Glomerular visceral epithelial cell (primary cell): Measurements from ENCODE around the gene DLK2.
"Not testable (repeated sequence)": the region's sequence is repeated elsewhere in the genome, so short reads cannot be mapped to it uniquely, and the experiment has no call there.

Experiments used
- DNase-seq: peaks from one replicate; pipeline ENCODE4 v3.0.0-alpha.2; 2016; ENCODE audit errors: extremely low spot score

Gene DLK2, protein sequence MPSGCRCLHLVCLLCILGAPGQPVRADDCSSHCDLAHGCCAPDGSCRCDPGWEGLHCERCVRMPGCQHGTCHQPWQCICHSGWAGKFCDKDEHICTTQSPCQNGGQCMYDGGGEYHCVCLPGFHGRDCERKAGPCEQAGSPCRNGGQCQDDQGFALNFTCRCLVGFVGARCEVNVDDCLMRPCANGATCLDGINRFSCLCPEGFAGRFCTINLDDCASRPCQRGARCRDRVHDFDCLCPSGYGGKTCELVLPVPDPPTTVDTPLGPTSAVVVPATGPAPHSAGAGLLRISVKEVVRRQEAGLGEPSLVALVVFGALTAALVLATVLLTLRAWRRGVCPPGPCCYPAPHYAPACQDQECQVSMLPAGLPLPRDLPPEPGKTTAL

DNA sequence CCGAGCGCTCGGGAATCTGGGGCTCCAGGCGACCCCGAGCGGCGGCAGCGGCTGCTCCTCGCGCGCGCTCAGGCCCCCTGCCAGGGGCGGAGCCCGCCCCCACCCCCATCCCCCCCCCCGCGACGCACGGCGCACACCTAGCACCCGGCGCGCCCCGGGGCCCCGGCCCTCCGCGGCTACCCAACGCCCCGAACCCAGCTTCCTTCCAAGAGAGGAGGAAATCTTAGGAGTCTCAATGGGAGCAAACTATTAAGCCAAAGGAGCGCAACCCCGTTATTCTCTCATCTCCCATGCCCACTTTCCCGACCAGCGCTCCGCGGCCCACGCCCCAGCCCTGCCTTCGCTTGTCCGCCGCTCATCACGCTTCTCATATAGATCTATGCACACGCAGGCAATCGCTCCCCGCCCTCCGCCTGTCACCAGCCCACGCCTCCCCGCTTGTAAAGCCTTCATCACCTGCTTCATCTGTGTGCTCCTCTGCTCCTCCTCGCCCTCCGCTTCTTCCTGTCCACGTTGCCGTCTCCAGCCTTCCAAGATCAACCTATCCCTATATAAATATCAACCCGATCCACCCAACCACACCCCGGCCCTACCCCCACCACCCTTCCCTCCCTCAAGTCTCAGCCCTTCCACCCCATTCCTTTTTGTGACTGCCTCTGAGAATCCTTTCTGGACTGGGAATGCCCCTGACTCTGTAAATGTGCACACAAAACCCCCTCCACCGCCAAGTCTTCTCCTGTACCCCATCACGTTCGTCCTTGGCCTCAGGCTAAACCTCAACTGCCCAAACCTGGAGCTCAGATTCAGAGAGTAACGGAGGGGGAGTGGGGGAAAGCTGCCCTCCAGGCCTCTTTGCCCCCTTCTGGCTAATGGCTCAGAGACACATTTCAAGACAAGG lies at the start of gene DLK2:
DLK2 (minus strand) TSS at position 18 of the 898 bp plus-strand sequence. CDS start 723 bp downstream, outside the sequence.
- peak; percentile 8 for DNase-seq

DNA sequence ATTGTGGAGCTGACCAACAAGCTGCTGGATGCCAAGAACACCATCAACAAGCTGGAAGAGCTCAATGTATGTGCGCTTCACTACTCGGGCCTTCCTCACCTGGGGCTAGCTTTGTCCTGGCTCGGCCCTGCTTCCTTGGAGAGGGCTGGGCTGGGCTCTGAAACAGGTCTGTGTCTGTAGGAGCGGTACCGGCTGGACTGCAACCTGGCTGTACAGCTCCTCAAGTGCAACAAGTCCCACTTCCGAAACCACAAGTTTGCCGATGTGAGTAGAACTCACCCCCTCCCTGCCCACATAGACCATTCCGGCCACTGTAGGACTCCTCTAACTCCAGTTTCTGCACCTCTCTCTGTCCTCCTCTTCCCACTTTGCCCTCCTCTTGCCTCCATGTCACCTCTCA lies 48.1 kb upstream of the DLK2 start:
- DNase-seq: no peak

DNA sequence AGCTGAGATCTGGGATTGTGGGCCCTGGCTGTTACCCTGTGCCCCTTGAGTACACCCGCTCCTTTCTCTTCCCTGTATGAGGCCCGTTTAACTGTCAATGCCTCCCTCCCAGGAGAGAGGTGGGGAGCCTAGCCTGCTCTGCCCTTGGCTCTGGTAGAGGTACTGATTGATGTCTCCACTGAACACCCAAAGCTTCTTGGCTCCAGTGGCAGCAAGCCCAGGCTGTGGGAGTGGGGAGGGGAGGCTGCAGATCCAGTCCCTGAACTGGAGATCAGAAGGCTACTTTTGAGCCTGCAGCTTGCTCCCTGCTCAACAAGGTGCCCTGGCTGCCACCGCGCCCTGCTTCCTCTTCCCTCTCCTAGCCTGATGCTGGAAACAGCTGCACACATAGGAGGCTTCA lies 47.3 kb upstream of the DLK2 start:
- DNase-seq: no peak

DNA sequence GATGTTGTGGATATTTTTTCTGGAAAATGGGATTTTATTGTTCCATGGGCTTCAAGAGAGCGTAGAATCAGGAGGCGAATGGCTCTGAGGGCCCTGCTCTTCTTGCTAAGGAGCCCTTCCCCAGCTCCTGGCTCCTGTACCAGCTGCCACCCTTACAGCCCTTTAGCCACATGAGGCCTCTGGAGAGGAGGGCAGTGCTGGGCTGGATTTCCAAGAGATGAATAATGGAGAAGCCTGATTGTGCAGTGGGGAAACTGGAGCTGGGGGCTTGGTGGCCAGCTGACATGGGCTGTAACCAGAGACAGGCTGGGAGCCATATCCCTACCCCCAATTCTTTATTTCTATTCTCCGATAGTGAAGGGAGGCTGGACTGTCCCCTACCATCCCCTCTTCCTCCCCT lies 45.6 kb upstream of the DLK2 start:
- no peak for DNase-seq

DNA sequence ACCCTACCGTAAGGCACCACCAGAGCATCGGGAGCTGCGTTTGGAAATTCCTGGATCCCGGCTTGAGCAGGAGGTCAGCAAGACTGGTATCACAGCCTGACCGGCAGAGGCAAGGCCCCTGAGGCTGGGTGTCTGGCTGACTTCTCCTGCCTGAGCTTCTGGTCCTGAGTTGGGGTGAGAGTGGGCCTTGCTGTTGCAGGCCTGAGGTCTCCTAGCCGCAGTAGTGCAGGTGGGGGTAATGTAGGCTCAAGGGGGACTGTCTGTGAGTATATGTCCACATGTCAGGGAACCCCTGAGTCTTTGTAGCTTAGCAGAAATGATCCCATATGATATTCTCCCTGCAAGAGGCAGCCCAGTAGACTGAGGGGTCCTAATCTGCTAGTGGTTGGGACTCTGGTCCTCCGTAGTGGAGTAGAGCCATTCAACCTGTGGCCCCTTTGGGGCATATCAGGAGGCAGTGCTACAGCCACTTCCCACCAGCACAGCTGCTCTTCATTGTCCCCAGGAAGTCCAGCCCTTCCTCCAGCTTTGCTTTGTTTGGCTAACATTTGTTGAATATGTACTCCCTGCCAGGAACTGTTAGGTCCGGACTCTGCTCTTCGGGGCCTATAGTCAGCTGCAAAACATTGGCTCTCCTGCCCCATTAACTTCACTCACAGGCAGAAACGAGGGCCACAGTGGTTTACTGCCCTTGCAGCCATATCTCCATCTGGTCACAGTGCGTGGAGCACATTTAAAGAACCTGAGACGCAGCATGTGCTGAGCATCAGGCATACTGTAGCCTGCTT lies 43.9 kb upstream of the DLK2 start:
- DNase-seq: no peak

DNA sequence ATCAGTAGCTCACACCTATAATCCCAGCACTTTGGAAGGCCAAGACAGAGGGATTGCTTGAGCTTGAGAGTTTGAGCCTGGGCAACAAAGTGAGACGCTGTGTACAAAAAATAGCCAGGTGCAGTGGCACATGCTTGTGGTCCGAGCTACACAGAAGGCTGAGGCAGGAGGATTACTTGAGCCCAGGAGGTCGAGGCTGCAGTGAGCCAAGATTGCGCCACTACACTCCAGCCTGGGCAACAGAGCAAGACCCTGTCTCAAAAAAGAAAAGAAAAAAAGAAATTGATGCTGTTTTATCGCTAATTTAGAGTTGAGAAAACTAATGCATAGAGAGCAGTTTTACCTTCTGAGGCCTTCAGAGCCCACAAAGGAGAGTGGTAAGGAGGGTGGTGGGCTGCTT lies 42.9 kb upstream of the DLK2 start:
- DNase-seq: not testable (repeated sequence)

DNA sequence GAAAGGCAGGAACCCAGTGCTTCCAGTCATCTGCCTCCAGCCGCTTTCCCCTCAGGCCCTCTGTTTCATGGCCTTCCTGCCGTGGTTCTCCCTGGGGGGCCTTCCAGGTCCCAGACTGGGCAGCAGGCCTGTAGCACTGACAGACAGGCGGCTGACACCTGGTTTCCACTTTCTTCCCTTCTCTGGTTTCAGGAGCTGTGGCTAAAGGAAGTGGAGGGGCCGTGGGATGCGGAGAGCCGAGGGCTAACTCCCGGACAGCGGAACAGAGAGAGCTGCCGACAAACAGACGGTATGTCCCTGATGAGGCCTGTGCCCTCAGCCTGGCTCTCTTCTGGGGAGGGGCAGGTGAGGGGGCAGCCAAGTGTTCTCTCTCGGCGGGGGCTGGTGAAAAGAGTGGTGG lies 42.3 kb upstream of the DLK2 start:
- no peak for DNase-seq

DNA sequence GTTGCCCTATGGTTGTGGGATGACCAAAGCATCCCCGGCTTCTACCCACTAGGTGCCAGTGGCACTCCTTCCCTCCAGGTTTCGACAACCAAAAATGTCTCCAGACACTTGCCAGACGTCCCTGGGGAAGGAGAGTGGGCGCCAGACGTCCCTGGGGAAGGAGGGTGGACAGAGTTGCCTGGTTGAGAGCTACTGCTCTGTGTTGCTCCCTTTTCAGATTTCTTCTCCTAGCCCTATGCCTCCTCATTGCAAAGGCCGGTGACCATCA lies 41.7 kb upstream of the DLK2 start:
- no peak for DNase-seq

DNA sequence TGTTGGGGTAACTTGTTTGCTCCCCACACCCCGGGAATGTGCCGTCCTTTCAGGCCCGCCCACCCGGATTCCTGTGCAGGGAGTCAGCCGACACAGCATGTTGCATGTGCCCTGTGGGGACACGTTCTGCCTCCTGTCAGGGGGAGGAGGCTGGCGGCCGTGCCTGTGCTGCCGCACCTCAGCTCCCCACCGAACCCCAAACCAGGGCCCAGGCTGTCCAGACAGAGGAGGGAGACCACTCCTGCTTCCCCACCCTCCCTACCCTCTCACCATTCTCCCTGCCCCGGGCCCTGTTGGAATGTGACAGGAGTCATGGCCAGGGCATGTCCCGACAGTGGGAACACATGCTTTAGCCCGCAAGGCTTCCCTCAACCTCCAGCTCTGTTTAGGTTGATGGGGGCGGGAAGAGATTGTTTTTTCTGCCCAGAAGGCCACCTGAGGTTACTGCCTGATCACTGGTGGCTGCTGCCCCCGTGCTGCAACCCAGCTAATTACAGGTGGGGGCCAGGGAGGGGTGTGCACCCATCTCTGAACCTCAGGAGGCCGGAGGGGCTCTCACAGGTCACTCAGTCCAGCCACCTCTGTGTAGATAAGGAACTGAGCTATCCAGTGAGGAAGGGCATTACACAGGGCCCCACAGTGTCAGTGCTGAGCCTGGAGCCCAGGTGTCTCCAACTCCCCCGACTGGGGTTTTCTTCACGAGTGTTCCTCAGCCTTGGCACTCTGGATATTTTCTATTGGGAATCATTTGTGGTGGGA lies 41.2 kb upstream of the DLK2 start:
- DNase-seq: peak; percentile 65

DNA sequence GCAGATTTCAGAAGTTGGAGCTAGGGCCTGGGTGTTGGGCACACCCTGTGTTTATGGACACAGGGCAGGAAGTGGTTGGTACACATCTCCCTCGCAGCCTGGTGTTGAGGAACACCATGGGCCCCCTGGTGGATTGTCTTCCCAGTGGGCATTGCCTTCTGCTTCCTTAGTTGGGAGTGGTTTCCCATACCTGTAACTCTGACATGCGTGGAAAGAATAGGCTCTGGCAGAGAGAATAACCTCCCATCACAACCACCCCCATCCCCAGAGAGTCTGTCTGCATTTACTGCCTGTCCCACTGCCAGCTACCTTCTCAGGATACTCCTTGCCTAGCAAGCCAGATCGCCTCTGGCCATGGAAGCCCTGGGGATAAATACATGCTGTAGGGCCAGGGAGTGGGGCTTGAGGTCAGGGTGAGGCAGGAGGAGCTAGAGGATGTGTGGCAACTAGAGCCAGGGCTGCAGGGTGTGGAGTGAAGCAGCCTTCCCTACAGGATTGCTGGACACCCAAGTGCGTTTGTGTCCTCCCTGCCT lies 40.1 kb upstream of the DLK2 start:
- DNase-seq: no peak

DNA sequence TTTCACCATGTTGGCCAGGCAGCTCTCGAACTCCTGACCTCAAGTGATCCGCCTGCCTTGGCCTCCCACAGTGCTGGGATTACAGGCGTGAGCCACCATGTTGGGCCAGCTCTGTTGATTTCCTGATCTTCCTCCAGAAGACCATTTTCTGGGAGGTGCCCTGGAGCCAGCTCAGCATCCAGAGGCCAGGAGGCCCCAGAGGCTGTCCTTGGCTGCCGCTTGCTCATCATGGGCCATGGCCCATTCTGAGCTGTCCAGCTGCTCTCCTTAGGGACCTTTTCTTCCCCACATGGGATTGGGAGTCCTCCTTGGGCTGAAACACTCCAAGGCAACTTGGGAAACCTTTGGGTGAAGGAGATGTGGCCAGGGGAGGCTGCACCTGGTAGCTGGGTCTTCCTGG lies 39.4 kb upstream of the DLK2 start:
- no peak for DNase-seq

DNA sequence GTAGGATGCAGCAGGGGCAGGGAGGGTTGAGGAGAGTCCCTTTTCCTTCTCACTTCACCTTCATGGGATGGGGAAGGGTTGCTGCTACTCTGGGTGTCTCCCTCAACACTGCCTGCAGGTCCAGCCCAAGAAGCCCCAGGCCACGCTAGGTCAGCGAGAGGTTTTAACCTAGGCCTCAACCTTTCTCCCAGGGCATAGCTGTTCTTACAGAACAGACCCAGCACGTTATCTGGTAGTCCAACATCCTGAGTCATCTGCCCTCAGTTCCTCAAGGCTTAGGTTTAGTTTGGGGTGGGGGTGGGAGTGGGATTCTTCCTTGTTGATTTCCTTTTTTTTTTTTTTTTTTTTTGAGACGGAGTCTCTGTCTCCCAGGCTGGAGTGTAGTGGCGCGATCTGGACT lies 39.0 kb upstream of the DLK2 start:
- no peak for DNase-seq

DNA sequence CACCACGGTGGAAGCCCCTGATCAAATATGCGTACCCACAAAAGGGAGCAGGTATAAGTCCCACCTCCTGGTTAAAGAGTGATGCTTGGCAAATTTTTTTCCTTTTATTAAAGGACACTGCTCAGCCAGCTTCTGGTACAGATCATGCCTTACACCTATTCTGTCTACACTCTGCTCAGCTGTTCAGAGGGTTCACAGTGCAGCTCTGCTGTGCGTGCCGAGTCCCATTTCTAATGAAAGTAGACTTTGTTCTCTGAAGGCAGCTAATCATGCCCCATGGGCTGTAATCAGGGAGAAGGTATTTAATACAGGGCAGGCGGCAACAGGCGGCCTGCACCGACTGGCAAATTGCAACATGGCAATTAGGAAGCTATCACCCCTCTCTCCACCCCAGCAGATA lies 38.5 kb upstream of the DLK2 start:
- no peak for DNase-seq

DNA sequence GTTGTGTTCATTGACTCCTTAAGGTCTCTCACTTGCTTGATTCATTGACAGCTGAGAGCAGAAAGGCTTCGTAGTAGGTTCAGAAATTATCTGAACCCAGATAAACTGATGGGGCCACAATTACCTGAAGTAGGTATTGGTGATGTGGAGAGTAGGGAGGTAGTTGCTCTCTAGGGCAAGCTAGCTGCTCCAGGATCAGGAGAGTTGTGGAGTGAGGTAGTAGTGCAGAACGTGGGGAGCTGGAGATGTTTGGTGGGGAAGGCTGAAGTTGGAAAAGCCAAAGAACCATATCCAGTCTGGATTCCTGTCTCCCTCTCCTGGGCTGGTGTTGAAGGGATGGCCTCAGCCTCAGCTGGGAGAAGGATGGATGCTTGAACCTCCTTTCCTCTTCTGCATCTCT lies 37.9 kb upstream of the DLK2 start:
- DNase-seq: no peak

DNA sequence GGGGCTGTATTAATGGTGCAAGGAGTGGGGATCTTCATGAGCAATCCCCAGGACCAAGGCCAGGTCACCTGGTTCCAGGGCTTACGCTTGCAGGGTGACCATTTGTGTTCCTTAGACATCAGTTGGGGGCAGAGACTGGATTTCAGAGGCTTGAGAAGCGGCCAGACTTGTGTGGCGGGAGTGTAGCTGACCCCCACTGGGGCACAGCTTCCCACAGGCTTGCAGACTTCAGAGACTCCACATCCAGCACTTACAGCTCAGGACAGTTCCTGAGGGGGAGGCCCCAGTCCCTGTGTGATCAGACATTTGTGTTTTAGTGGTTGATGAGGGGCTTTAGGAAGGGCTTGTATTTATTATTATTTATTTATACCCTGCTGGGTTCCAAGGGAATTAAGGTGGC lies 37.3 kb upstream of the DLK2 start:
- DNase-seq: no peak

DNA sequence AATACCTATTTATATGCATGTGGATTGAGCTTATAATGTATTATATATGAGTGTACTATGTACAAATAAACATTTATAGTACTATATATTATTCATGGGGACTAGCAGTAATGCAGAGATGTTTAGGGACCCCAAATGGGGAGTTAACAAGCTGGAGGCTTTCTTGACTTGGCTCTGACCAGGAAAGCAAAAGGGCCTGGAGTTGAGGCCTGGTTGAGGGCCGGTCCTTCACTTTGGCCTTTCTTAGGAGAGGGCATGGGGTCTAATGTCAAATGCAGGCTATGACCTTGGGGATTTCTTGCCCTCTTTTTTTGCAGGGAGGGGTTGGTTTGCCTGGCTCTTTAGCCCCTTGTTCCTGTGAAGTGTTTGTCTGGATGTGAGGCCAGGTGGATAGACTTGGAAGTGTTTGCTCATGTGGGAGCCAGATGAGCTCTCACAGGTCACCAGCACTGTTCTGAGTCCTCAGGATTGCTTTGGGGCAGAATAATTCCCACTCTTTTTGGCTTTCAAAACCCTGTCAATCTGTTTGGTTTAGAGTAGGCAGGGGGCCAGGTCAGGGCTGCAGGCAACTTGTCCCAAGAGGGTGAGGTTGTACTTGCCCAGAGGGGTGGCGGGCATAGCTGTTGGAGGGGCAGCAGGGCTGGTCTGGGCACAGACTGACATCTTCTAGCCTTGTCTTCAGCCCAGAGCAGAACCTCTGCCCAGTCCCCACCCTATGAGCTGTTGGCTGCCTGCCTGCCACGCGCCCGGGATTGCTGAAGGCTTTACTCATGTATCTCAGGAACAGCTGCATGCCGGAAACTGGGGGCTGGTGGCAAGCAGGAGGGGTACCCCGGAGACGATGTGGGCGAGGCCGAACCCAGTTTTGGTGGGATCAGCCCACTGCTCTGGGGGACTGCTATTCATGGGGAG lies 36.7 kb upstream of the DLK2 start:
- DNase-seq: peak; percentile 63

DNA sequence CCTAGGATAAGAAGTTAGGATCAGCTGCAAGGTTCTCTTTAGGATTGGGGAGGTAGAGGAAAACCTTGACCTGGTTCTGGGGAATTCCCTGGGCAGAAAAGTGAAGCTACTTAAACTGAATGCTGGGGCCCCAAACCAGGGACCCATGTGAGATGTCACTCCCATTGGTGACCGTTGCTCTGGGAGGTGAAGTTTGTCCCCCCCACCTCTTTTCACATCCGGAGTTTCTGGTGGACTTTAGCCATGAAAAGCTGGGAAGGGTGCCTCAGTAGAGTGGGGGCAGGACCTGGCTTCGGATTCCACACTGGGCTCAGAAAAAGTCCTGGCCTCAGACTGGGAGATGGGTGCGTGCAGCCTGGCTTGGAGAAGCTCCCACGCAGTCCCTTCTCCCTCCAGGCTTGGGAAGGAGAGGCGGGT lies 35.2 kb upstream of the DLK2 start:
- DNase-seq: no peak

DNA sequence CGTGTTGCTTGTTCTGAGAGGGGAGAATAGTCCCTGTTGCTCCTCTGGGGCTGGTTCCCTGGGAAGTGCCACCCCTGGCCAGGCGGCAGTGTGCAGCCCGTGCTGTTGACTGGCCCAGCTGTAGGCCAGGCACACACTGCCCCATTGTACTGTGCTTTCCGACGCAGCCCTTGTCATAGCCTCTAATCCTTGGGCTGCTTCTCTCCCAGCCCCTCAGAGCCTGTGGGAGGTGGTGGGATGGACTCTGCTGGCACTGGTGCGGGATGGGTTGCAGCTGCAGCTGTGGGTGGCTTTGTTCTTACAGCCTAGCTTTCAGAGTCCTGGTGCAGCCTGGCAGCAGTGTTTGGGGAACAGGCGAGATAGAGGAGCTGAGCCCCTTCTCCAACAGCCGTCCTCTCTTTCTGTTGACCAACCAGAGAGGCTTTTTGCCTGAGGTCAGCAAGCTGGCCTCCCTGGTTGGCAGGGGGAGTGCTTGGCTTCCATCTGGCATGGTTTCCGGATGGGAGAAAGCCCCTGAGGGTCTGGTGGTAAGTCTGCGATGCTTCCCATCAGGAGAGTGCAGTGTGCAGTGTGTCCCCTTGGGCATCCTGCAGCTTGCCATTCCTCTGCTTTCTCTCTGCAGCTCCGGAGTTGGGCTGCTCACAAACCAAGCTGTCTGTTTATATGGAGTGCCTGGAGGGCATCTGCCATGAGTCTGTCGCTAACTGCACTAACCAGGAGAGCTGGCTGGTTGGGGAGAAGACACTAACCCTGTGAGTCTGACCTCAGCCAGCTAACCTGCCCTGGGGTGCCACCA lies 34.1 kb upstream of the DLK2 start:
- no peak for DNase-seq

DNA sequence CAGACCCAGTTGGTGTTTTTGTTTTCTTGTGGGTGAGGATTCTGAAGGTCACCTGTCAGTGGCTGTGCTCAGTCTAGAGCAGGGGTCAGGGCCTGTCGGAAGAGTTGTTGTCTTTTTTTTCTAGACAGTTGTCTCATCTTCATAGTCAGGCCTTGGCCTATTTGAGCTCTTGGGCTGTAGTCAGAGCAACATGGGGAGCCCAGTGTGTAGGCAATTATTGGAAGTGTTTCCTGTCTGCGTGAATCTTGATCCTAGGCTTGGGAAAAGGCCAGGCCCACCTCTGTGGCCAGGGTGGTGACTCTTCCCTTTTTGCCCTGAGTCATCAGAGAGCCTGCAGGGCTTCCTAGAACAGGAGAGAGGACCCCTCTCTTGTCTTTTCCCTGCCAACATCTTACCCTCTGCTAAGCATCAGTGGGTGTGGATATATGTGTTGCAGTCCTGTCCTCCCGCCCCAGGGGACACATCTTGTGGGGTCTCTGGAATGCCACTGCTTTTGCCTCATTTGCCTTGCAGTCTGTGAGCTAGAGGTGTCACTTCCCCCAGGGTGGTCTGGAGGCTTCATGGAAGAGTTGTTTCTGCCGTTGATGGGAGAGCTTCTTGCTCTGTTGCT lies 33.4 kb upstream of the DLK2 start:
- DNase-seq: no peak
